ENCODE measurements around the gene MAD1L1. TPM values are rescaled to one million over a fixed set of nuclear protein-coding genes. Genes with fewer than 3 reads are reported as not detected.

MAD1L1 gene
- total RNA-seq, 1 experiment from 2014 or later = 46.7 TPM

- CTCF ChIA-PET = no interaction called here
- TF ChIP-seq CTCF (conservative IDR thresholded peaks at IDR 0.05; ENCODE audit: low read depth, low read length) = no peak
- no peak for TF ChIP-seq EZH2 (IDR thresholded peaks at IDR 0.05; ENCODE audit: borderline replicate concordance, low read depth, low read length, poor library complexity, severe bottlenecking)
These were observed 1.9 kb downstream of the MAD1L1 start for GRCh38 chr7:2230882-2231281.

GRCh38 chr7:2230226-2230625, 2.5 kb downstream of the MAD1L1 start:
- no peak overlapping the region for H3K27ac ChIP-seq (ENCODE audit: low read depth, low read length, poor library complexity, severe bottlenecking)
- intact Hi-C loops (cut with micrococcal nuclease; ENCODE audit: unreplicated experiment) = no loop called here
- ChIA-PET CTCF (no interaction called here), POLR2A (ENCODE audit: low non-redundant PET) (no interaction called here)
- DNase-seq (ENCODE audit: low spot score) = no peak
- H3K9me3 ChIP-seq (ENCODE audit: low read depth, low read length, poor library complexity, severe bottlenecking) = no peaks in the 10 kb centered on the region
- H3K4me1 ChIP-seq (ENCODE audit: insufficient read depth, low read length, poor library complexity, severe bottlenecking) = peaks cover 4% of the 10 kb centered on the region
- no peak overlapping the region for H3K4me3 ChIP-seq (ENCODE audit: low read depth, low read length, poor library complexity, severe bottlenecking)
- no TSS peak for BruUV-seq (replicated peaks)
- peaks cover 36% of the 10 kb centered on the region for H3K36me3 ChIP-seq (ENCODE audit: insufficient read depth, low read length, poor library complexity, severe bottlenecking)
- H3K27me3 ChIP-seq (replicated peaks; ENCODE audit: insufficient read depth, low read depth, low read length, poor library complexity) = no peaks in the 10 kb centered on the region
- TF ChIP-seq EZH2 (IDR thresholded peaks at IDR 0.05; ENCODE audit: borderline replicate concordance, low read depth, low read length, poor library complexity, severe bottlenecking) = no peak
- no peak for TF ChIP-seq CTCF (conservative IDR thresholded peaks at IDR 0.05; ENCODE audit: low read depth, low read length)

More at GRCh38 chr7:2230882-2231281, 1.9 kb downstream of the MAD1L1 start:
- Histone ChIP-seq H3K9me3 (ENCODE audit: low read depth, low read length, poor library complexity, severe bottlenecking) (no peaks in the 10 kb centered on the region), H3K27me3 (replicated peaks; ENCODE audit: insufficient read depth, low read depth, low read length, poor library complexity) (no peaks in the 10 kb centered on the region), H3K4me3 (ENCODE audit: low read depth, low read length, poor library complexity, severe bottlenecking) (no peak overlapping the region), H3K27ac (ENCODE audit: low read depth, low read length, poor library complexity, severe bottlenecking) (no peak overlapping the region), H3K36me3 (ENCODE audit: insufficient read depth, low read length, poor library complexity, severe bottlenecking) (peaks cover 35% of the 10 kb centered on the region), H3K4me1 (ENCODE audit: insufficient read depth, low read length, poor library complexity, severe bottlenecking) (peaks cover 4% of the 10 kb centered on the region)
- POLR2A ChIA-PET (ENCODE audit: low non-redundant PET) = no interaction called here
- intact Hi-C loops (cut with micrococcal nuclease; ENCODE audit: unreplicated experiment) = no loop called here
- DNase-seq (ENCODE audit: low spot score) = no peak
- BruUV-seq (replicated peaks) = no TSS peak

GRCh38 chr7:2229467-2229866, 3.3 kb downstream of the MAD1L1 start:
- no peak for DNase-seq (ENCODE audit: low spot score)
- Histone ChIP-seq H3K27ac (ENCODE audit: low read depth, low read length, poor library complexity, severe bottlenecking) (no peak overlapping the region), H3K27me3 (replicated peaks; ENCODE audit: insufficient read depth, low read depth, low read length, poor library complexity) (no peaks in the 10 kb centered on the region), H3K4me1 (ENCODE audit: insufficient read depth, low read length, poor library complexity, severe bottlenecking) (peaks cover 4% of the 10 kb centered on the region), H3K4me3 (ENCODE audit: low read depth, low read length, poor library complexity, severe bottlenecking) (no peak overlapping the region), H3K36me3 (ENCODE audit: insufficient read depth, low read length, poor library complexity, severe bottlenecking) (peaks cover 36% of the 10 kb centered on the region), H3K9me3 (ENCODE audit: low read depth, low read length, poor library complexity, severe bottlenecking) (no peaks in the 10 kb centered on the region)
- intact Hi-C loops (cut with micrococcal nuclease; ENCODE audit: unreplicated experiment) = no loop called here
- POLR2A ChIA-PET (ENCODE audit: low non-redundant PET) = no interaction called here
- CTCF ChIA-PET = no interaction called here
- BruUV-seq (replicated peaks) = no TSS peak
- no peak for TF ChIP-seq EZH2 (IDR thresholded peaks at IDR 0.05; ENCODE audit: borderline replicate concordance, low read depth, low read length, poor library complexity, severe bottlenecking)
- no peak for TF ChIP-seq CTCF (conservative IDR thresholded peaks at IDR 0.05; ENCODE audit: low read depth, low read length)
